Duodenal mucosa (tissue), 2 donors: ENCODE results near the gene DTX3.

Experiments used
- H3K27ac ChIP-seq: one replicate; pipeline ENCODE4 v1.7.0; 2013; ENCODE audit warnings: low read depth, low read length
- H3K27me3 ChIP-seq, 2 donors: one replicate each; pipeline ENCODE4 v1.7.0; 2013; ENCODE audit warnings: low read length in 2 of 2, control low read depth in 1 of 2; ENCODE audit not compliant: insufficient read depth in 2 of 2, control insufficient read depth in 1 of 2
- H3K36me3 ChIP-seq, 2 donors: one replicate each; pipeline ENCODE4 v1.7.0; 2013; ENCODE audit warnings: low read length in 2 of 2, control low read depth in 1 of 2; ENCODE audit not compliant: insufficient read depth in 2 of 2, control insufficient read depth in 1 of 2
- H3K4me1 ChIP-seq, 2 donors: one replicate each; pipeline ENCODE4 v1.7.0; 2013; ENCODE audit warnings: low read length in 2 of 2, control low read depth in 1 of 2; ENCODE audit not compliant: insufficient read depth in 2 of 2, control insufficient read depth in 1 of 2
- H3K4me3 ChIP-seq, 2 donors: one replicate each; pipeline ENCODE4 v1.7.0; 2013; ENCODE audit warnings: low read length in 2 of 2, low read depth in 1 of 2
- H3K9ac ChIP-seq, 2 donors: one replicate each; pipeline ENCODE4 v1.7.0; 2013; ENCODE audit warnings: low read length in 2 of 2, low read depth in 1 of 2
- H3K9me3 ChIP-seq, 2 donors: one replicate each; pipeline ENCODE4 v1.7.0; 2013; ENCODE audit warnings: low read length in 2 of 2, control low read depth in 1 of 2; ENCODE audit not compliant: control insufficient read depth in 1 of 2

DTX3 gene

GRCh38 chr12:57571926-57572762 lies 32.5 kb upstream of the DTX3 start:
- Histone ChIP-seq H3K27ac (no peak overlapping the region), H3K27me3 (no peaks in the 10 kb centered on the region), H3K4me1 (no peaks in the 10 kb centered on the region), H3K9me3 (no peaks in the 10 kb centered on the region), H3K9ac (no peak overlapping the region), H3K4me3 (no peak overlapping the region), H3K36me3 (no peaks in the 10 kb centered on the region)

DNA sequence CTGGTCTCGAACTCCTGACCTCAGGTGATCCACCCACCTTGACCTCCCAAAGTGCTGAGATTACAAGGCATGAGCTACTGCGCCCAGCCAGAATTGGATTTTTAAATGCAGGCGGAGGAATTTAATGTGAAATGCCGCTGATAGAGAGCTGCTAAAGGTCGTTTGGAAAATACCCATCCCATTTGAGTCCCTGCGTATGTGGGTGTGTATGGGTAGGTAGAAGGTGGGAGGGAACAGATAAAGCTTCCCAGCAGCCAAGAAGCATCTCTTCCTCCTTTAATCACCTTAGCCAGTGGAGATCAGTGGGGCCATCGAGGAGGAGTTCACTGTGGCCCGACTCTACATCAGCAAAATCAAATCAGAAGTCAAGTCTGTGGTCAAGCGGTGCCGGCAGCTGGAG lies 29.8 kb upstream of the DTX3 start:
- H3K36me3 ChIP-seq = no peaks in the 10 kb centered on the region
- no peak overlapping the region for H3K9ac ChIP-seq
- H3K9me3 ChIP-seq = no peaks in the 10 kb centered on the region
- no peak overlapping the region for H3K4me3 ChIP-seq
- no peak overlapping the region for H3K27ac ChIP-seq
- H3K4me1 ChIP-seq = peaks cover 0 to 5% of the 10 kb centered on the region in 2 donors
- no peaks in the 10 kb centered on the region for H3K27me3 ChIP-seq

- no peak overlapping the region for H3K4me3 ChIP-seq
- H3K36me3 ChIP-seq = no peaks in the 10 kb centered on the region
- no peaks in the 10 kb centered on the region for H3K9me3 ChIP-seq
- no peak overlapping the region for H3K9ac ChIP-seq
- no peak overlapping the region for H3K27ac ChIP-seq
- peaks cover 0 to 7% of the 10 kb centered on the region in 2 donors for H3K4me1 ChIP-seq
- no peaks in the 10 kb centered on the region for H3K27me3 ChIP-seq
These were observed 28.6 kb upstream of the DTX3 start for GRCh38 chr12:57575771-57576612.

- H3K36me3 ChIP-seq = no peaks in the 10 kb centered on the region
- no peaks in the 10 kb centered on the region for H3K27me3 ChIP-seq
These were observed 27.9 kb upstream of the DTX3 start for GRCh38 chr12:57576613-57577160.

GRCh38 chr12:57577981-57578758 lies 26.5 kb upstream of the DTX3 start:
- Histone ChIP-seq H3K36me3 (no peaks in the 10 kb centered on the region), H3K9ac (no peak overlapping the region), H3K9me3 (no peaks in the 10 kb centered on the region), H3K4me1 (peaks cover 0 to 7% of the 10 kb centered on the region in 2 donors), H3K27me3 (peaks cover 0 to 4% of the 10 kb centered on the region in 2 donors), H3K4me3 (no peak overlapping the region), H3K27ac (no peak overlapping the region)

More at GRCh38 chr12:57576613-57577160, 27.9 kb upstream of the DTX3 start:
- Histone ChIP-seq H3K4me3 (no peak overlapping the region), H3K4me1 (peaks cover 0 to 7% of the 10 kb centered on the region in 2 donors), H3K9me3 (no peaks in the 10 kb centered on the region), H3K27ac (no peak overlapping the region), H3K9ac (no peak overlapping the region)

DNA sequence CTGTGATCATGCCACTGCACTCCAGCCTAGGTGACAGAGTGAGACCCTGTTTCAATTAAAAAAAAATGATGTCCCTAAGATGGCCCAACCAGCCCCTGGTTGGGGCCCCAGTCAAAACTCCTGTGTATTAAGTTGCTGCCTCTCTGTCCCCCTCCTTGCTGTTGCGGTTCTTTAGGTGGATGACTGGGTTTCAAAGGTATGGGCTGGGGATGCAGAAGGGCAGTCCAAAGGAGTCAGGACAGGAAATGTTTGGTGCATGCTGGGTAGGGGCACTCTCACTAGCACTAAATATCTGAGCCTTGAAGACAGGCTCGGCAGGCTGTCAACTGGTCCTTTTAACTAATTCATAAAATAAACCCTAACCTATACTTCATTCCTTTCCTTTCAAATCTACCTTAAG lies 25.6 kb upstream of the DTX3 start:
- H3K4me3 ChIP-seq = no peak overlapping the region
- H3K9me3 ChIP-seq = no peaks in the 10 kb centered on the region
- H3K27me3 ChIP-seq = peaks cover 0 to 4% of the 10 kb centered on the region in 2 donors
- H3K4me1 ChIP-seq = peaks cover 0 to 7% of the 10 kb centered on the region in 2 donors
- no peak overlapping the region for H3K27ac ChIP-seq
- no peaks in the 10 kb centered on the region for H3K36me3 ChIP-seq
- H3K9ac ChIP-seq = no peak overlapping the region

GRCh38 chr12:57579677-57580465 lies 24.8 kb upstream of the DTX3 start:
- H3K4me1 ChIP-seq = peaks cover 0 to 7% of the 10 kb centered on the region in 2 donors
- no peaks in the 10 kb centered on the region for H3K9me3 ChIP-seq
- no peak overlapping the region for H3K4me3 ChIP-seq
- H3K9ac ChIP-seq = no peak overlapping the region
- H3K36me3 ChIP-seq = no peaks in the 10 kb centered on the region
- H3K27me3 ChIP-seq = peaks cover 0 to 4% of the 10 kb centered on the region in 2 donors
- H3K27ac ChIP-seq = no peak overlapping the region

- Histone ChIP-seq H3K9ac (no peak overlapping the region), H3K27ac (no peak overlapping the region), H3K4me1 (peaks cover 0 to 7% of the 10 kb centered on the region in 2 donors), H3K4me3 (no peak overlapping the region), H3K36me3 (no peaks in the 10 kb centered on the region), H3K27me3 (peaks cover 0 to 4% of the 10 kb centered on the region in 2 donors), H3K9me3 (no peaks in the 10 kb centered on the region)
These were observed 24.2 kb upstream of the DTX3 start for GRCh38 chr12:57580466-57580795.

DNA sequence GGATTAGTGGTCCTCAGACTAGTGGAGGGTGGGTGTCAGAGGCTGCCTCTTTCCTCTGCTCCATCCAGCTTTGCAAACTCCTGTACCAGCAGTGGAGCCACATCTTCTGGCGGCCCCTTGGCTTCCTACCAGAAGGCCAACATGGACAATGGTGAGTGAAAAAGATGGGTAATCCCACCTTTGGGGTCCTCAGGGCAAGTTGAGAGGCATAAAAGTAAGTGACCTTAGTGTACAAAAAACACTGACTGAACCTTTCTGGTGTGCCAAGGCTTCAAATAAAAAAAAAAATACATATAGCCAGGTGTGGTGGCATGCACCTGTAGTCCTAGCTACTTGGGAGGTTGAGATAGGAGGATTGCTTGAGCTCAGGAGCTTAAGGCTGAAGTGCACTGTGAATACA lies 22.8 kb upstream of the DTX3 start:
- H3K9ac ChIP-seq = no peak overlapping the region
- H3K27me3 ChIP-seq = peaks cover 0 to 4% of the 10 kb centered on the region in 2 donors
- H3K4me3 ChIP-seq = no peak overlapping the region
- H3K27ac ChIP-seq = no peak overlapping the region
- H3K36me3 ChIP-seq = no peaks in the 10 kb centered on the region
- peaks cover 0 to 7% of the 10 kb centered on the region in 2 donors for H3K4me1 ChIP-seq
- no peaks in the 10 kb centered on the region for H3K9me3 ChIP-seq
